Brain microvascular endothelial cell (primary cell): ENCODE data around the gene C4orf54.

Experiments
- DNase-seq: peaks from one replicate; pipeline ENCODE4 v3.0.0-alpha.2; 2020
- H3K27ac ChIP-seq: fragments of 250-450 bp; sonication (Bioruptor Pico); 2 replicates; pipeline ENCODE4 v1.5.1; 2020; ENCODE audit warnings: mild to moderate bottlenecking, moderate library complexity
- H3K27me3 ChIP-seq: fragments of 250-450 bp; sonication (Bioruptor Pico); replicated peaks from 2 replicates; pipeline ENCODE4 v1.5.1; 2020; ENCODE audit warnings: mild to moderate bottlenecking
- H3K36me3 ChIP-seq: fragments of 250-450 bp; sonication (Bioruptor Pico); replicated peaks from 2 replicates; pipeline ENCODE4 v1.5.1; 2020; ENCODE audit warnings: mild to moderate bottlenecking
- H3K4me3 ChIP-seq: 2 replicates; pipeline ENCODE4 v1.5.1; 2011; ENCODE audit warnings: low read depth, mild to moderate bottlenecking, control low read depth, low read length, moderate library complexity
- in situ Hi-C: cut with HindIII; loops from 2 replicates; pipeline ENCODE4 v1.10.0; 2017; ENCODE audit warnings: low sequenced_read_pairs, low pct_ligation_motif_present
- TF ChIP-seq, protein P1 (sequence below): IDR thresholded peaks from 2 replicates; pipeline ENCODE4 v1.5.1; 2011; ENCODE audit warnings: low read depth, mild to moderate bottlenecking, moderate library complexity, low read length, control low read depth, inconsistent platforms; ENCODE audit errors: missing control alignments

C4orf54 gene

DNA sequence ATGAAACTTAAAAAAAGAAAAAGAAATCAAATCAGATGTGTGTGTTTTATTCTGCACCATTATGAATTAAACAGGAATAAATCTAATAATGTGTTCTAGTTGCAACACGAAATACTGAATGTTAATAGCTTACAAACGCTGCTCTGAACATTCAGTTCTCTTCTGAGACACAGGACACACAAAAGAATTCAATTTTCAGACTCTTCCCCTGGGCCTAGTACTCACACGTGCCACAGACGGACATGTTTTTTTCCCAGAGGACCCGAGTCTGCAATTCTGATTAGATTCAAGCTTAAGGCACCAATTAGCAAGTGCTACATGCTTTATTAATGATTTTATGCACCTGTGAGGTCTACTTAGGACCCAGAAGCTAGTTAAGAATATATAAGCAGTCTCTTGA is 20.5 kb downstream of the C4orf54 start:
- Histone ChIP-seq H3K27ac (no peak overlapping the region), H3K36me3 (no peaks in the 10 kb centered on the region), H3K27me3 (no peaks in the 10 kb centered on the region), H3K4me3 (no peak overlapping the region)
- in situ Hi-C loops: no loop called here
- TF ChIP-seq, protein P1, sequence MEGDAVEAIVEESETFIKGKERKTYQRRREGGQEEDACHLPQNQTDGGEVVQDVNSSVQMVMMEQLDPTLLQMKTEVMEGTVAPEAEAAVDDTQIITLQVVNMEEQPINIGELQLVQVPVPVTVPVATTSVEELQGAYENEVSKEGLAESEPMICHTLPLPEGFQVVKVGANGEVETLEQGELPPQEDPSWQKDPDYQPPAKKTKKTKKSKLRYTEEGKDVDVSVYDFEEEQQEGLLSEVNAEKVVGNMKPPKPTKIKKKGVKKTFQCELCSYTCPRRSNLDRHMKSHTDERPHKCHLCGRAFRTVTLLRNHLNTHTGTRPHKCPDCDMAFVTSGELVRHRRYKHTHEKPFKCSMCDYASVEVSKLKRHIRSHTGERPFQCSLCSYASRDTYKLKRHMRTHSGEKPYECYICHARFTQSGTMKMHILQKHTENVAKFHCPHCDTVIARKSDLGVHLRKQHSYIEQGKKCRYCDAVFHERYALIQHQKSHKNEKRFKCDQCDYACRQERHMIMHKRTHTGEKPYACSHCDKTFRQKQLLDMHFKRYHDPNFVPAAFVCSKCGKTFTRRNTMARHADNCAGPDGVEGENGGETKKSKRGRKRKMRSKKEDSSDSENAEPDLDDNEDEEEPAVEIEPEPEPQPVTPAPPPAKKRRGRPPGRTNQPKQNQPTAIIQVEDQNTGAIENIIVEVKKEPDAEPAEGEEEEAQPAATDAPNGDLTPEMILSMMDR: no peak
- DNase-seq: no peak

GRCh38 chr4:99636422-99636821 is 21.2 kb downstream of the C4orf54 start:
- Histone ChIP-seq H3K27ac (no peak overlapping the region), H3K4me3 (no peak overlapping the region), H3K36me3 (no peaks in the 10 kb centered on the region), H3K27me3 (no peaks in the 10 kb centered on the region)
- in situ Hi-C loops: no loop called here
- DNase-seq: no peak
- TF ChIP-seq, protein P1: no peak

DNA sequence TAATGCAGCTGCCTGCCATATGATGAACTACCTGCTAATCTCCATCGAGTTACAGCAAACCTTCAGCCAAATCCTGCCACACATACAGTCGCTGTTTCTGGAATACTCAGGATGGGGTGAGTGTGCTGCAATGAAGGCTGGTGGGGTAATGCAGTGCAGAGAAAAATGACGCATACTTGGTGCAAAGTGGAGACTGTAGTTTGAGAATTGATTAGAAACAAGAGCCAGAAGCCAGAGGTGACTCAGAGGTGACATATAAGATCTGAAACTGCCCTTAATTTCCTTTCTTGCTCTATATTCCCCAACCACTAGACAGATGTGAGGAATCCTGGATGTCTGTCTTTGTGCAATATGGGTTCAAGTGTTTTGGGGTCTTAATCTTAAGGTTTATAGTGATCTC is 22.0 kb downstream of the C4orf54 start:
- H3K4me3 ChIP-seq: no peak overlapping the region
- no peaks in the 10 kb centered on the region for H3K36me3 ChIP-seq
- in situ Hi-C loops: no loop called here
- H3K27ac ChIP-seq: no peak overlapping the region
- TF ChIP-seq, protein P1: no peak
- no peak for DNase-seq
- H3K27me3 ChIP-seq: no peaks in the 10 kb centered on the region

DNA sequence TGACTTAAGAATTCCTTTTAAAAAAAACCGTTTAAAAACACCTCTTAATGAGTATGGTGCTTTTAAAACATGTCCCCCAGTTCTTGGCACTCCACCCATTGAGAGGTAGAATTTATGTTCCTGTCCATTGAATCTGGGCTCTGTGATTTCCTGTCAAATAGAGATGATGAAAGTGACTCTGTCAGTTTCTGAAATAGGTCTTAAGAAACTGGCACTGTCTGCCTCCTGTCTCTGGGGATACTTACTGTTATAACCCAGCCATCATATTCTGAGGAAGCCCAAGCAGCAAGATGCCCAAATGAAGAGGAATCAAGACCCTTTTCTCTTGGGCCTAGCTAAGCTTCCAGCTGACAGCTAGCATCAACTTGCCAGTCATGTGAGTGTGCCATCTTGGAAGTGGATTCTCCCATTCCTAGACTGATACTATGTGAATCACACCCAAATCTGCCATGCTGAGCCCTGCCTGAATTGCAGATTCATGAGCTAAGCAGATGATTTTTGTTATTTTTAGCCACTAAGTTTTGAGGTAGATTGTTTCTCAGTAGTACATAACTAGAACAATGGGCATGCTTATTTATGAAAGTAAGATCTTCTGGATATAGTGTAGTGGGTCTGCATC is 22.8 kb downstream of the C4orf54 start:
- Histone ChIP-seq H3K4me3 (no peak overlapping the region), H3K27ac (no peak overlapping the region), H3K27me3 (no peaks in the 10 kb centered on the region), H3K36me3 (no peaks in the 10 kb centered on the region)
- DNase-seq: no peak
- TF ChIP-seq, protein P1: no peak
- in situ Hi-C loops: no loop called here

DNA sequence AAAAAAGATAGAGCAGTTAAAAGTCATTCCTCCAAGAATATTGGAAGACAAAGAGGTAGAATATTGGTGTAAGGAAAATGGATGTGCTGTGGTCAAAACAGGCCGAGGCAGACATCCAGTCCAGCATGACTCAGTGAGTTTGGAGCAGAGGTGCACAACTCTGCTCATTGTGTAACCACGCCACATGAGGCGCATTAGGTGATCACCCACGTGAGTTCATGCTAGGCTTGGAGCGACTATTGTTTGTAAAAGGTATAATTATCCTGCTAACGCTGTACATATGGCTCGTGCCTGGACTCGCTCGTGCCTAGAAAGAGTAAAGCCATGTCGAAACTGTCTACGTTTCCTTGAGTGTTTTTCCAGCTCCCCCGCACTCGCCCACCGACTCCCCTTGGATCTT is 23.9 kb downstream of the C4orf54 start:
- H3K27me3 ChIP-seq: no peaks in the 10 kb centered on the region
- no peak overlapping the region for H3K4me3 ChIP-seq
- H3K27ac ChIP-seq: no peak overlapping the region
- no peak for DNase-seq
- TF ChIP-seq, protein P1: no peak
- H3K36me3 ChIP-seq: no peaks in the 10 kb centered on the region
- in situ Hi-C loops: no loop called here

DNA sequence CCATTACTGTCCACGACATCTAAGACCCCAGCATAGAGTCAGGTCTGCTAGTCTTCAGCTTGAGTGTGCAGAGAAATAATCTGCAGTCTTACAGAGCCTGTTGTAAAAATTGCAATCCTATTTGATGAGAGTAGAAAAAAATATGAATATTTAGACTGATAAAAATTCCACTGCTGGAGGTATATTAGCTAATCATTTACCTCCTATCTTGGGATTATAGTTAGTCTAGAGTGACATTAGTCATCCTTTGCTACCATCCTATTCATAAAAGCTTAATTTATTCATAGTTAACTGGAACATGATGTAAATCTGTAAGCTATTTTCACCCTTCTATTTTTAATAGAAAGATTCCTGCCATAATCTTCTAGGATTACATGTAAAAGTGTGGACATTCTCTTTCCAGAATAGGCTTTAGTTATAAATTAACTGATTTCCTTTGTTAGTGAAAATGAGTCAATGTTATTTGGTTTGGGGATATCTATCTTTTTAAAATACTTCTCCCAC is 26.7 kb downstream of the C4orf54 start:
- in situ Hi-C loops: no loop called here
- TF ChIP-seq, protein P1: no peak
- Histone ChIP-seq H3K4me3 (no peak overlapping the region), H3K27ac (no peak overlapping the region), H3K27me3 (no peaks in the 10 kb centered on the region), H3K36me3 (no peaks in the 10 kb centered on the region)
- DNase-seq: no peak
